ENCODE measurements around the gene ARNT2.

DNA sequence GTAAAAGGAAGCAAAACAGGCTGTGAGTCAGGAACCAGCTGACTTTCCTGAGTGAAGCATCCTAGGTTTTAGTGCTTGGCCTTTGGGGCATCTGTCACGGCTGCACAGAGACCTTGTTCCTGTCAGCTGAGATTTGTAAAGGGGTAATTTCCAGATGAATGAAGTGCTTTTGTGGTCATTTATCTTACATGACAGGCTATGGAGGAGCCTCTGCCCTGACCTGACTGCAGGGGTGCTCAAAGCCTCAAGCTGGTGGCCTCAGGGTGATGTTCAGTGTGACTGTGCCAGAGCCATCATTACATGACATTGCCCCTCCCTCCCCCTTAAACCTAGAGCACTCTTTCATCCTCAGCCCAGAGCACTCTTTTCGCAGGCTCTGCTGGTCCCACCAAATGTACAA, 132.5 kb downstream of the ARNT2 start:
- TF ChIP-seq POLR2A (IDR thresholded peaks at IDR 0.05; ENCODE audit: low read depth, low read length) (no peak), POLR2AphosphoS5 (IDR thresholded peaks at IDR 0.05; ENCODE audit: low read depth, low read length) (no peak), TAF1 (IDR thresholded peaks at IDR 0.05; ENCODE audit: low read depth, low read length) (no peak), SPI1 (IDR thresholded peaks at IDR 0.05; ENCODE audit: low read depth, low read length) (no peak)
